GM23248 (cell line): ENCODE measurements around the gene FLOT2. TPM values are rescaled to one million over a fixed set of nuclear protein-coding genes. Genes with fewer than 3 reads are reported as not detected.

ENCODE experiments used
- DNase-seq: peaks from one replicate; pipeline ENCODE4 v3.0.0-alpha.2; 2015
- H2AFZ ChIP-seq: fragments of 200-600 bp; sonication (generic); 2 replicates; pipeline ENCODE4 v1.6.1; 2016; ENCODE audit warnings: antibody characterized with exemption
- H3F3A ChIP-seq: fragments of 200-600 bp; sonication (generic); 2 replicates; pipeline ENCODE4 v1.6.1; 2016; ENCODE audit warnings: mild to moderate bottlenecking, antibody characterized with exemption, mixed run types; ENCODE audit not compliant: insufficient read depth
- H3K27ac ChIP-seq: fragments of 200-600 bp; sonication (generic); 2 replicates; pipeline ENCODE4 v1.5.1; 2016; ENCODE audit warnings: mild to moderate bottlenecking
- H3K27me3 ChIP-seq: fragments of 200-600 bp; sonication (generic); replicated peaks from 2 replicates; pipeline ENCODE4 v1.6.1; 2016; ENCODE audit warnings: mild to moderate bottlenecking; ENCODE audit not compliant: insufficient read depth
- H3K36me3 ChIP-seq: fragments of 200-600 bp; sonication (generic); 2 replicates; pipeline ENCODE4 v1.6.1; 2016; ENCODE audit warnings: low read depth, mild to moderate bottlenecking
- H3K4me1 ChIP-seq: fragments of 200-600 bp; sonication (generic); 2 replicates; pipeline ENCODE4 v1.6.1; 2016; ENCODE audit warnings: mild to moderate bottlenecking; ENCODE audit not compliant: insufficient read depth
- H3K4me2 ChIP-seq: fragments of 200-600 bp; sonication (generic); one replicate; pipeline ENCODE4 v1.6.1; 2016; ENCODE audit warnings: mild to moderate bottlenecking; ENCODE audit not compliant: unreplicated experiment
- H3K4me3 ChIP-seq: fragments of 200-600 bp; sonication (generic); 2 replicates; pipeline ENCODE4 v1.5.1; 2016; ENCODE audit warnings: mild to moderate bottlenecking
- H3K79me2 ChIP-seq: fragments of 200-600 bp; sonication (generic); 2 replicates; pipeline ENCODE4 v1.6.1; 2016; ENCODE audit warnings: mild to moderate bottlenecking; ENCODE audit not compliant: insufficient read depth
- H3K9ac ChIP-seq: fragments of 200-600 bp; sonication (generic); 2 replicates; pipeline ENCODE4 v1.6.1; 2016; ENCODE audit warnings: mild to moderate bottlenecking
- H3K9me2 ChIP-seq: fragments of 200-600 bp; sonication (generic); 2 replicates; pipeline ENCODE4 v1.6.1; 2016; ENCODE audit warnings: mixed run types, mild to moderate bottlenecking, moderate library complexity; ENCODE audit not compliant: insufficient read depth
- H3K9me3 ChIP-seq: fragments of 200-600 bp; sonication (generic); one replicate; pipeline ENCODE4 v1.6.1; 2017; ENCODE audit warnings: low read depth
- H4K20me1 ChIP-seq: fragments of 200-600 bp; sonication (generic); 2 replicates; pipeline ENCODE4 v1.6.0; 2016; ENCODE audit not compliant: insufficient read depth
- EZH2 ChIP-seq: fragments of 200-600 bp; sonication (generic); IDR thresholded peaks from 2 replicates; pipeline ENCODE4 v1.6.1; 2018; ENCODE audit warnings: antibody characterized with exemption, mild to moderate bottlenecking; ENCODE audit not compliant: insufficient read depth, poor library complexity, severe bottlenecking
- EZH2phosphoT487 ChIP-seq: fragments of 200-600 bp; sonication (generic); IDR thresholded peaks from 2 replicates; pipeline ENCODE4 v1.6.1; 2018; ENCODE audit warnings: antibody characterized with exemption, moderate library complexity, mild to moderate bottlenecking, low read depth; ENCODE audit not compliant: insufficient read depth
- WGBS, 2 experiments: methylation state at CpG; one replicate each; pipeline ENCODE4 v1.1.6; 2015 to 2017; ENCODE audit warnings: low lambda C conversion rate in 2 of 2, low coverage in 1 of 2; ENCODE audit errors: missing lambda C conversion rate in 2 of 2; 5-methylcytosine and 5-hydroxymethylcytosine counted together
- in situ Hi-C: fragments of 300-500 bp; cut with MboI; formaldehyde crosslinking; loops from 2 replicates; pipeline ENCODE4 v1.15.0; 2020
- polyA plus RNA-seq: library from polyadenylated mRNA; unstranded; fragments of >200 nt; fragmentation: Nextera tagmentation; extraction: Ambion mirVana; gene quantifications from 2 replicates; pipeline ENCODE4 v1.2.1, GENCODE V29; 2016
- total RNA-seq: library from RNA; depleted of rRNA; stranded (reverse); fragments of >200 nt; shearing (Covaris generic); gene quantifications from 2 replicates; pipeline ENCODE4 v1.2.3, GENCODE V29; 2014

Gene FLOT2
- total and polyA plus RNA-seq, 2 experiments from 2014 or later: 33.2 to 55.0 TPM

GRCh38 chr17:28920201-28920600, 22.7 kb upstream of the FLOT2 start:
- no peak overlapping the region for H3K9ac ChIP-seq
- no peak for TF ChIP-seq EZH2
- no peak for TF ChIP-seq EZH2phosphoT487
- DNase-seq: no peak
- H3F3A ChIP-seq: peaks cover 20% of the 10 kb centered on the region
- H2AFZ ChIP-seq: no peak overlapping the region
- H3K9me3 ChIP-seq: no peaks in the 10 kb centered on the region
- no peaks in the 10 kb centered on the region for H3K27me3 ChIP-seq
- peaks cover 82% of the 10 kb centered on the region for H3K36me3 ChIP-seq
- in situ Hi-C loops: no loop called here
- peaks cover 3% of the 10 kb centered on the region for H3K4me1 ChIP-seq
- H4K20me1 ChIP-seq: peaks cover 1% of the 10 kb centered on the region; the same call in 1 of the 2 replicates
- H3K27ac ChIP-seq: no peak overlapping the region
- H3K79me2 ChIP-seq: peaks cover 52% of the 10 kb centered on the region
- H3K4me3 ChIP-seq: no peak overlapping the region
- H3K9me2 ChIP-seq: no peaks in the 10 kb centered on the region
- no peak overlapping the region for H3K4me2 ChIP-seq

DNA sequence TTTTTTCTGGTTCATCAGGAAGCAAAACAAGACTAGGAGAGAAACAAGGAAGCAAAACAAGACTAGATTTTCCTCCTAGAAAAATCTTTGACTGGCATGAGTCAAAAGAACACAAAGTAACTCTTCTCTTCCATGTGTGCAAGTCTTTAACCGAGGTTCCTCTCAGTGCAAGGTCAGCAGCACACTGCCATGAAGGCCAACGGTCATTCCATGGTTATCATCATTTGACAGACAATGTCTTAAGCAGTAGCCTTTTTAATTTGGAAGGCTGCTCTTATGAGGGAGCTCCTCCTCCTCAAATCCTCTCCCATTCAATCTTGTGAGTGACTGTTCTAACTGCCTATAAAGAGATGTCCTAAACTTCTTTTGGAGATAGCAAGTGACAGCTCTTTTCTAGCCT, 20.8 kb upstream of the FLOT2 start:
- Histone ChIP-seq H3K27ac (no peak overlapping the region), H3K4me2 (no peak overlapping the region), H2AFZ (no peak overlapping the region), H3K4me1 (no peaks in the 10 kb centered on the region), H3K9ac (no peak overlapping the region), H3K27me3 (no peaks in the 10 kb centered on the region), H3K79me2 (peaks cover 33% of the 10 kb centered on the region), H3F3A (peaks cover 14% of the 10 kb centered on the region), H3K36me3 (peaks cover 81% of the 10 kb centered on the region), H4K20me1 (no peaks in the 10 kb centered on the region), H3K9me2 (no peaks in the 10 kb centered on the region), H3K4me3 (no peak overlapping the region), H3K9me3 (no peaks in the 10 kb centered on the region)
- DNase-seq: no peak
- TF ChIP-seq EZH2phosphoT487: no peak
- TF ChIP-seq EZH2: no peak
- in situ Hi-C loops: no loop called here
- WGBS, 2 experiments: 55% methylated on average over 2 of the region's 2 CpGs

- no peak overlapping the region for H3K27ac ChIP-seq
- peaks cover 14% of the 10 kb centered on the region for H3F3A ChIP-seq
- H3K9me3 ChIP-seq: no peaks in the 10 kb centered on the region
- no peak overlapping the region for H3K9ac ChIP-seq
- peaks cover 76% of the 10 kb centered on the region for H3K36me3 ChIP-seq
- no peaks in the 10 kb centered on the region for H3K4me1 ChIP-seq
- TF ChIP-seq EZH2: no peak
- no peak for TF ChIP-seq EZH2phosphoT487
- no peaks in the 10 kb centered on the region for H4K20me1 ChIP-seq
- WGBS, 2 experiments: 47% methylated on average over 5 of the region's 5 CpGs
- H3K79me2 ChIP-seq: peaks cover 25% of the 10 kb centered on the region
- no peaks in the 10 kb centered on the region for H3K27me3 ChIP-seq
- H2AFZ ChIP-seq: no peak overlapping the region
- no peaks in the 10 kb centered on the region for H3K9me2 ChIP-seq
- no peak for DNase-seq
- in situ Hi-C loops: no loop called here
- no peak overlapping the region for H3K4me2 ChIP-seq
- H3K4me3 ChIP-seq: no peak overlapping the region
Measured at GRCh38 chr17:28917465-28917864, 19.9 kb upstream of the FLOT2 start.

DNA sequence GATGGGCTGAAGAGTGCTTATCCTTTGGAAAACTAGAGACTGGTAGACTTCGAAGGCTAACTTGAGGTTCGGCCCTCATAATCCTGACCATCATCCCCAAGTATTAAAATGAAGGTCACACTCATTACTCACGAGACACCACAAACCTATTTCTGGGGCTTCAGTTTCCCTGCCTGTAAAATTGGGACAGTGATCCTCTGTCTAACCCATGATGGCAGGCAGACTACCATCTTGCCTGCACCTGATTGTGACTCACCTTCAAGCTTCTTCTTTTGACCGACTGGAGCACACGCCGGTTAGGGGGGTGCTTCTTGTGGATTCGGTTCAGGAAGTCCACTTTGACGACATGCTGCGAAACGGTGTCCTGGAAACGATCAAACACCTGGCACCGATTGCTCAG, 19.5 kb upstream of the FLOT2 start:
- in situ Hi-C loops: no loop called here
- H3K4me1 ChIP-seq: no peaks in the 10 kb centered on the region

More for the DNA sequence above, 19.5 kb upstream of the FLOT2 start:
- TF ChIP-seq EZH2phosphoT487 (no peak), EZH2 (no peak)
- H3K36me3 ChIP-seq: peaks cover 74% of the 10 kb centered on the region
- no peaks in the 10 kb centered on the region for H3K27me3 ChIP-seq
- H3F3A ChIP-seq: peaks cover 14% of the 10 kb centered on the region
- H3K4me2 ChIP-seq: no peak overlapping the region
- H2AFZ ChIP-seq: no peak overlapping the region
- no peak overlapping the region for H3K27ac ChIP-seq
- H3K79me2 ChIP-seq: peaks cover 22% of the 10 kb centered on the region
- H3K9ac ChIP-seq: no peak overlapping the region
- WGBS, 2 experiments: 93% methylated on average over 12 of the region's 12 CpGs
- no peak overlapping the region for H3K4me3 ChIP-seq
- H3K9me3 ChIP-seq: no peaks in the 10 kb centered on the region
- no peaks in the 10 kb centered on the region for H4K20me1 ChIP-seq
- no peak for DNase-seq
- no peaks in the 10 kb centered on the region for H3K9me2 ChIP-seq
